Stimulated activated CD4-positive, alpha-beta T cell treated with anti-CD3 and anti-CD28 coated beads, Interleukin-1b, Interleukin-23, amount 100 ng/mL, for 24 hours (primary cell): ENCODE results near the gene IFRD2.
A peak's percentile ranks its signal among the peaks of the same experiment; 100 is the strongest.
"Not testable (repeated sequence)": the region's sequence is repeated elsewhere in the genome, so short reads cannot be mapped to it uniquely, and the experiment has no call there.

ENCODE experiments used
- DNase-seq, 4 experiments: peaks; one replicate each; pipeline ENCODE4 v3.0.0-alpha.2; 2020; ENCODE audit warnings: low read depth in 4 of 4, low spot score in 1 of 4

IFRD2 gene

DNA sequence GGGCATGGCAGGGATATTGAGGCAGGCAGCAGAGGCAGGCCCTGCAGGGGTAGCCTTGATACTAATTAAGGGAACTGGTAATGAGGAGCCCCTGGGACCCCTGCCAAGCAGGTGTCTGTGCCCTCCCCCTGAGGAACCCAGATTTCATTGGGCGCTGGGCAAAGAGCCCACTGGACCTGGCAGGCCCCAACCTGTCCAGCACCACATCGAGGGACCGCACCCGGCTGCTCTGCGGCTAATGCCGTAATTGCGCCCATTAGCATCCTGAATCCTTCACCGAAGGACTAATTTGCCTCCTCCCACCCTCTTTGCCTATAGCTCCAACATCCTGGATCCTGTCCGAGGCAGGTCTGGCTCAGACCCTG, 37.0 kb downstream of the IFRD2 start:
- no peak for DNase-seq

DNA sequence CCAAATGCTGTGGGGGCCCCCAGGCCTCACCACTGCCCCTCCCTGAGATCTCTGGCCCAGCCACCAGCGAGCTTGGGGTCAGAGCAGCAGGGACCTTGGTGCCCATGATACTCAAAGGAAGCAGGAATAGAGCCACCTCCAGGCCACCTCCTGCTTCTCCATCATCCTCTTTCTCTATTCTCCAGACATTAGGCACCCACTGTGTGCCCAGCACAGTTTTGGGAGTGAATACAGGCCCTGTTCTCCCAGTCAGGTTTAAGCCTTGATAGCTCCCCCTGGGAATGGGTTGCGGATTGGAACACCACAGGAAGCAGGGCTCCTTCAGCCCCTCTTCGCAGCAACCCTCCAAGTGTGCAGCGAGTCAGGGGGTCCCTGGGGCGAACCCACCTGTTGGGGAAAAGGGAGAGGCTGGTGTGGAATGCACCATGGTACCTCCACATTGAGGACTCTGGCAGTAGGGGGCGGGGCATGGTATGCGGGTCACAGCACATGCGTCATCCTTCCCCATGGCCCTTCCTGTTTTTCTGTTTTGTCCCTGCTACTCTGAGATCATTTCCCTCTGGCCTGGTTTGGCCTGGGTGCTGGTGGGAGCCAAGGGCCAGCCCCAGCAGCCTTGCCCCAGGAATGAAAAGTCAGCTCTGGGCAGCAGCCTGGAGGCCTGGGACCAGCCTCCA, 37.5 kb downstream of the IFRD2 start:
- DNase-seq = no peak

DNA sequence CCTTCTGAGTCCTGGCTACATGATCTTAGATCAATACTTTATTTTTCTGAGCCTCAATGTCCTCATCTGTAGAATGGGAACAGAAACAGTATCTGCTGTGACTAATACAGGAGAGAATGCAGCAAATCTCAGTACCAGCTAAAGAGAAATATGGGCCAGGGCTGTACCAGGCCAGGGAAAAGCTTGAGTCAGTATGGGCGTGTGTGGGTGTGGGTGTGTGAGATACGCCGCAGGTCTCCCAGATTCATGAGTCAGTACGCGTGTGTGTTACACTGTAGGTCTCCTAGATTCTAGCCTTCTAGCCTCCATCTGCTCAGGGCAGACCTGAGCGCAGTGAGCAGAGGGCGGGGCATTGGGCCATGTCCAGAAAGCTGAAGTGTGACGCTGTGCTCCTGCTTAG, 41.0 kb downstream of the IFRD2 start:
- peak in 1 of 4 experiments; percentile 29 for DNase-seq

DNA sequence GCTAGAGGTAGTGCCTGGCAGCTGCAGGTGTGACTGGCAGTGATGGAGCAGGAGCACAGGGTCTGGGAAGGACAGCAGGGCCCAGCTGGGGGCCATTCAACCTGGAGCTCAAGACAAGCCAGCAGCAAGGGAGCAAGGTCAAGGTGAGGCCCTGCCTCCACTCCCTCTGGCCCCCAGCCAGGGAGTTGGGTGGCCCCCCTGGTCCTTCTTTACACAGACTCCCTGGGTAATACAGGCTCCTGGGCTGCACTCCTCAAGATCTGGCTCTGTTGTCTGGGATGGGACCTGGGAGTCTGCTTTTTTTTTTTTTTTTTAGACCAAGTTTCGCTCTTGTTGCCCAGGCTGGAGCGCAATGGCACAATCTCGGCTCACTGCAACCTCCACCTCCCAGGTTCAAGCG, 41.7 kb downstream of the IFRD2 start:
- DNase-seq = no peak

DNA sequence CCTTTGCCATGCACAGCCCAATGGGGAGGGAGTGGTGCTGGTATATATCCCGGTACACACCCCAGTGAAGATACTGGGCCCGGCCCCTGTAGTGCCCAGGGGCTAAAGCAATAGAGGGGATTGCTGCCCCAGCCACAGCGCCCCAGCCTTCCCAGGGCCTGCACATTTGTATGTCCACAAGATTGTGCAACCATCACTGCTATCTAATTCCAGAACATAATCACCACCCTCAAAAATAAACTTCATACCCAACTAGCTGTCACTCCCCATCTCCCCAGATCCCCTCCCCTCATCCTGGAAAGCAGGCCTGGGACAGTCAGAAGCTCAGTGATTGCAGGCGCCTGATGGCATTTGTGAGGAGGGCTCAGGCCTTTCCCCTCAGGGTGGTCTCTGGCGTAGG, 42.8 kb downstream of the IFRD2 start:
- no peak for DNase-seq

DNA sequence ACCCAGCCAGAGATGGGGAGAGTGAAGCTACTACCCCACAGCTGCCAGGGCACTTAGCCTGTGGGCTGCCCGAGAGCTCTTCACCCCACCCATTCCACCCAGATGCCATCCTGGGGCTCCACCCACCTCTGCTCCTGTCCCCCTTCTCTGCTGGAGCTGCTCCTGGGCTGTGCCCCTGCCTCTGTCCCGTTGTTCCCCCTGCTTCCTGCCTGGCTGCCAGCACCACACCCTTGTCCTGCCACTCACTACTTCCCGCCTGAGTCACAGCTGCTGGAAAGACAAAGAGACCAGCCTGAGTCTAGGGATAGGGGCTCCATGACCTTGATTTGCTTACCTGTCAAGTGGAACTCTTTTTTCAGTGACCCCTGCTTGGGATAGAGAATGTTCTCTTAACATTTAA, 43.8 kb downstream of the IFRD2 start:
- no peak for DNase-seq

DNA sequence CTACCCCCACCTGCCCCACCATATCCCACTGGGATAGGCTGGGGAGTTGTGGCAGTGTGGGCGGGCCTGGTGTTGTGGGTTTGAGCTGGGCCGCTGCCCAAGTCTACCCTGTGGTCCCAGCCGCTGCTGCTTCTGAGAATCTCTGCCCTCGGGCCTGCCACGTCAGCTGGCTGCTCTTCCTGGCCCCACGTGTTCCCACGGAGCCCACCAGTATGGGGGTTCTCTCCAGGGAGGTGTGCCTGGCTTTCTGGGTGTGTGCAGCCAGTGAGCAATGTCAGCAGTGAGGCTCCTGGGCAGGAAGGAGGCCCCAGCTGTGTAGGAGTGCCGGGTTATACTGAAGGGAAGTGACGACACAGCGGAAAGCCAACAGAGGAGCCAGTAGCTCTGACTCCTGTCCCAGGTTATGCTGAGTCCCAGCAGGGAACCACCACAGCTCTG, 45.7 kb downstream of the IFRD2 start:
- DNase-seq = peak; percentile 62 to 83 (median 74)

DNA sequence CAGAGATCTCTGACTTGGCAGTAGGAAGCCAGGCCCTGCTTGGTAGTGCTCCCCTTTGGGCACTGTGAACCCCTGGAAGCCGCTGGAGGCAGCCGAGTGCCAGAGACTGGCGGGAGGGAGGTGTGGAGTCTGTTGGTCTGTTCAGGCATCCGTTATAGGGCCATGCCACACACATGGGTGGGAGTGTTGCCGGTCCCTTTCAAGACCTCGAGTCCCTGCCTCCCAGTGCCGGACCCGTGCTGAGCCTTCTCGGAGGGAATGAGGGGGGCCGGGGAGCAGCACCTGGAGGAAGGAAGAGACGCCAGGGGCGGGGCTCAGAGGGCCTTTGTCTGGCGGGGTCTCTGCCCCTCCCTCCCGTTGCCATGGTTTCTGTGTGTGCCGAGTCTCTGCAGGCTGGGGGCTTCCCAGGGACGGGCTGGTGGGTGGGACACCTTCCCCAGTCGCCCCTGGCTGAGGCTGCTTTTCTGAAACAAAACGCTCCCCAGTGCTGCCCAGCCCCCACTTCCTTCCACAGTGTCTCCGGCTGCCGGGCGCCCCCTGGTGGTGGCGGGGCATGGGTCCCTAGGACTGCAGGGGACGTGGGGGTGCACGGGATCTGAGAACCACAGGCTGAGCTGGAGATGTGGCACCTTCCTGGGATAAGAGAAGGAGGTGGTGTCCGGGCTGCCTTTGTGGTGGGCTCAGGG, 46.3 kb downstream of the IFRD2 start:
- peak; percentile 94 to 98 (median 96) for DNase-seq

DNA sequence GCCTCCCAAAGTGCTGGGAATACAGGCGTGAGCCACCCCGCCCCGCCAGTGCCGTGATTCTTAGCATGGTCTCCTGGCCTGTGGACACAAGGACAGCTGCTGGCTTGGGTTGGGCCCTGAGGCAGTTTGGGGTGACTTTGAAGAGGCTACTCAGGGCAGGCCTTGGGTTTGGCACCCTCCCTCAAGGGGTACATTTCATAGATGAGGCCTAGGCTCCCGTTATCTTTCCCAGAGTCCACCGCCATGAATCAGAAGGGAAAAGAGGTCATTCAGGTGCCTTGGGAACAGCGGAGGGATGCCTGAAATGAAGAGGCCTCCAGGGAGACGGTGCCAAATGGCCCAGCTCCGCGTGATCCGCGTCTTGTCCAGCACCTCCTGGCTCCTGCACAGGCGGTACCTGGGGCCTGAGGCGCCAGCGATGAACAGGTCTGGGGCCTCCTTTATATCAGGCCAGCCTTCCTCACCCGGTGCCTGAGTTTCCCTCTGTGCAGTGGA, 46.9 kb downstream of the IFRD2 start:
- DNase-seq = no peak

DNA sequence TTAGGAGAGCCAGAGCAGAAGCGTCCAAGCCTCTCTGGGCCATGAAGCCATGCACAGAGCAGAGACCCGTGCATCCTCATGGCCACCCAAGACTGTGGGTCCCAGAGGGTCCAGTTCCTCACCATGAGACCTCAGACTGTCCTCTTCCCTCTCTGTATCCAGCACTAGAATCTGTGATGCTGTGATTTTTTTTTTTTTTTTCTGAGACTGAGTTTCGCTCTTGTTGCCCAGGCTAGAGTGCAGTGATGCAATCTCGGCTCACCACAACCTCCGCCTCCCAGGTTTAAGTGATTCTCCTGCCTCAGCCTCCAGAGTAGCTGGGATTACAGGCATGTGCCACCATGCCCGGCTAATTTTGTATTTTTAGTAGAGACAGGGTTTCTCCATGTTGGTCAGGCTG, 47.4 kb downstream of the IFRD2 start:
- DNase-seq = not testable (repeated sequence)

DNA sequence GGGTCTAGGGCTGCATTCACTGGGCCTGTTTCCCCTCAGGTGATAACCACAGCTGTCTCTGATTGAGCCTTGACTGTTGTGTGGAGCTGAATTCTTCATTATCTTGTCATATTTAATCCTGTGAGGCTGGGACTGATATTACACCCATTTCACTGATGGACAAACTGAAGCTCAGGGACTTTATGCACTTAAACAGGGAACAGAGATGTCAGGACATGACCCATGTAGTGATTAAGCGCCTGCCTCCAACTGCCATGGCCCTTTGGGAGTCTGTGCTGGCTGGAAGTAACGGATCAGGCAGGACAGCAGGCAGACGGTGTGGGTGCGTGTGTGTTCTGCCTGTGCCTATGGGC, 48.7 kb downstream of the IFRD2 start:
- no peak for DNase-seq

DNA sequence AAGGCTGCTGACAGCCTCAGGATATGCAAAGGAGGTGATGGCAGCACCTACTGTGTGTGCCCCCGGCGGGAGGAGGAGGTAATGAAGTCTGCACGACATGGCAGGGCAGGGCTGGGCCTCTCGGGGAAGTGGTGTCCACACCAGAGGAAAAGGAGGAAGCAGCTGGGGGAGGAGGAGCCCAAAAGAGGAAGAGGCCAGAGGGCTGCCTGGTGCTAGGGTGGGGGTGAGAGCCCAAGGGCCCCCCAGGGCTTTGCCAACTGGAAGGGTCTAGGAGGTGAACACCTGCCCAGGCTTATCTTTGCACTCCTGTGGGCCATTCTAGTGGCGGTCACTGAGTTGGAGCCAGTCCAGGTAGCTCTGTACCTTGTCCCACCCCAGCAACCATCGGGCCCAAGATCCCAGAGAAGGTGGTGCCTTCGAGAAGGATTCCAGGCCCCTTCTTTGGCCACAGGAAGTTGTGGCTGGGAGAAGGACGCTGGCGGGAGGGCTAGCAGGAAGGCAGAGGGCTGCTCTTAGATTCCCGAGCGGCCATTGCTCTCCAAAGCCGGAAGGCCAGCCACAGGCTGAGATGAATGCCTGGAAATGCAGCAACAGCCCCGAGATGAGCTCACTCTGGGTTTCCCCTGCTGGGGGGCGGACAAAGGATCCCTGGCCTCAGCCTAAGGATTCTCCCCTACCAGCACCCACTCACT, 49.2 kb downstream of the IFRD2 start:
- DNase-seq = peak in 1 of 4 experiments; percentile 28

DNA sequence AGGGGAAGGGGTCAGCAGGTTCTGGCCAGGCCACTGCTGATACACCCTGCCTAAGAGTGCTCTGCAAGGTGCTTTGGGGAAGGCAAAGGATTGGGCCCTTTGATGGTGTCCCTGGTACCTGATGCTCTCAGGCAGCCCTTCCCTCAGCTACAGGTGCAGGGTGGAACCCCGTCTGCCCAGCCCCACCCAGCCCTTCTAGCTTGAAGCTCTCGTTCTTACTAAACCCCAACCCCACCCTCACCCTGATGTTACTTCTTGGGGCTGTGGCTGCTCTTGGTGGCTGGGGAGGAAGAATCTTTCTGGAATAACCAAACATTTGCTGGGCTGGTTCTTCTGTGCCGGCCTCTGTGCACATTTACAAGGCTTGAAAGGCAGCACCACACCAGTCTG, 49.9 kb downstream of the IFRD2 start:
- no peak for DNase-seq

DNA sequence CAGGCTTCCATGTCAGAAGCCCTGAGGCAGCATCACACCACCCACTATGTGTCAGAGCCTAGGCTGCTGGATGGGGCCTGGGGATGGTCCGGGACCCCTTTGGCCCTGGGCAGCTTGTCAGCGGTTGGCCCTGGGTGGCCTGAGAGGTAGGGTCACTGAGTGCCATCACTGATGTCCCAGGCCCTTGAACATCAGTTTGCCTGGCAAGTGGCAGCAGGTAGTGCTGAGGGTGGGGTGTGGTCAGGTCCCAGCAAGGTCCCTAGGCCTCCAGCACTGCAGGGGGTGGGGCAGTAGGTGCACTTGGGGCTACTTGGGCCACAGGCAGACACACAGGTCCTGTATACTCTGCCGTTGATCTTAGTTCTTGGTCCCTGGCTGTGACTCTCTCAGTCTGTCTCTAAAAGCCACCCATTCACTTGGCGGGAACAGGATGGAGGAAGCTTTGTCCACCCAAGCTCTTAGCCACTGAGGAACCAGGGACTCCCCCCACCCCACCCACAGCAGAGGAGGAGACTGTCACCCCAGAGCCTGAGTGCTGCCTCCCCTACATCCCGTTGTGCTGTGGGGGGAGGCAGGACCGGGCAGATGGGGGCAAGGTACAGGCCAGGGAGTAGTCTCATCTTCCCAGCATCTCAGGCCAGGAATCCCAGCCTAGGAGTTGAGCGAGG, 50.4 kb downstream of the IFRD2 start:
- DNase-seq = no peak

DNA sequence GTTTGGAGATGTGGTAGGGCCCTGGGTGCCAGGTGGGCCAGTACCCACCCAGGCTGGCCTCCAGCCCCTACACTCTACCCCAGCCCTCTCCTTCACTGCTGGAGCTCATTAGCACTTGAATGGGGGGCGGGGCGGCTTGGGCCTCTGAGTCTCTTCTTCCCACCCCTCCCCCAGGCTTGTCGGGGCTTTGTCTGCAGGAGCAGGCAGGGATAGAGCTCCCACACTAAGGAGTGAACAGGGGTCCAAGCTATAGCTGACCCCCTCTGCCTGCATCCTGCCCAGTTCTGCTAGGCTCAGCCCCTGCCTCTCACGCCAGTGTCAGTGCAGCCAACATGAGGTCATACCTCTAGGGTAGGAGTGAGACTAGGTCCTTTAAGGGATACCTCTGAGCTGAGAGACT, 51.1 kb downstream of the IFRD2 start:
- no peak for DNase-seq

DNA sequence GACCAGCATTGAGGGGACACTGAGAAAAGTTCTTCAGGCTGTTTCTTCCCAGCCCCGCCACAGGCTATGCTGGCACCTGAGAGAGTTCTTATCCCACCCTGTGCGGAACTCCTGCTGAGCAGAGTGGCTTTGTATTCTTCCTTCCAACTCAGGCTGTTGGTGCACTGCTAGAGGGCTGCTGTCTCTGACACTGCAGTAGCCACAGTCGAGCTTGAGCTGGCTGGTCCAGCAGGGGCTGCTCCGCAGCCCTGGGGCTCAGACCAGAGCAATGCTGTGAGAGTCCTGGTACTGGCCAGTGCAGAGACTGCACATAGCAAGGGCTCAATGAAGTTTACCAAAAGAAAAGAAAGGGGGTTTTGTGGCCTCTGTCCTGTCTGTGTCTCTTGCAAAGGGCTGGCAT, 52.6 kb downstream of the IFRD2 start:
- DNase-seq = no peak

DNA sequence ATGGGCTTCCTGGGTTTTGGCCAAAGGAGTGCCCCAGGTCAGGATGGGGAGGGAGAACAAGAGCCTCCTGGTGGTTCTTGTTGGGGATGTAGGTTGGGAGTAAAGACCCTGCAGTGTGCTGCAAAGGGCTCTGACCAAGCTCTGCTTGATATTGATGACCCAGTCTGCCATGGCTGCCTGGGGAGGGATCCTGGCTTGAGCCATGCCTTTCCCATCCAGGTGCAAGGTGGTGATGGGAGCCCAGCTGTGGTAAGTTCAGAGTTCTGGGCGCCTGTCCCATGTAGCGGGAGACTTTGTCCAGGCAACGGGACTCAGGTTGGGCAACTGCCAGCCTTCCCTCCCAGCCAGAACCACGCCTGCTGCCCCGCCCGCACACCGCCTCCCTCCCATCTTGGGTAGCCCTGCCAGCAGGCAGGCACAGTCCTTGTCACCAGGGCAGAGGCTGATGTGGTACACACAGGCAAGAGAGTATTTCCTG, 53.6 kb downstream of the IFRD2 start:
- no peak for DNase-seq

DNA sequence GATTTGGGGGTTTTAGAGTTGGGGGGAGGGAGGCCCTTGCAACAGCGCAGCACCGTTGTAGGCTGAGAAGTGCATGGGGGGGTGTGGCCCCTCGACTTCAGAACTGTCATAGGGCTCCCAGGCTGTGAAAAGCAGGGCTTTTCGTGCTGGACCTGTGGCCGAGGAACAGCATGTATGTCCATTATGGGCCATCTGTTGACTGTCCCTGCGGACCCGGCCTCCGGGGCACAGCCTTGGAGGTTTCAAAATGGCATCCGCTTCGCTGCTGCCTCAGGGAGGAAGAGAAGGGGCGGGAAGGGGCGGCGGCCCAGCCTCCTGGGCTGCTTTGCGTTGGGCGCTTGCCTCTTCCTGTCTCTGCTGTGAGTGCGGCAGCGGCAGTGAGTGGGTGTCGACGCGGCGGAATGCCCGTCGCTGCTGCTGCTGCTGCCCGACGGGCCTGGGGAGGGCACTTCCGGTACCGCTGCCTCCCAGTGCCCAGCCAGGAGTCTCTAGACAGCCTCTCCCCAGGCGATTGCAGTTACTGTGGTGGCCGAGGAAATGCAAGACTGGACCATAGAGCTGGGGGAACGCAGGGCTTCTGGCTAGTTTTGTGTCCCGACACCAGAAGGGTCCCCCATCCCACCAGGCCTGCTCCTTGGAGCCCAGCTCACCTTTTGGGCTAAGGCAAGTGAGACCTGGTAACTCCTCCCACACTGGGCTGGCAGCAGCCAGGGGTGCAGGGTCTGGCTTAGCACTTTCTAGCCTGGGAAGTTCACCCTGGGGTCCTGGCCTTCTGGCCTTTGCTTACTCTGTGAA, 54.3 kb downstream of the IFRD2 start:
- peak; percentile 62 to 87 (median 72) for DNase-seq
